OCI-LY7 (cell line): ENCODE measurements around the gene TMEM135.

Experiments
- CTCF ChIP-seq: fragments of 200-600 bp; sonication (generic); conservative IDR thresholded peaks from 2 replicates; pipeline ENCODE4 v1.5.1; 2014; ENCODE audit warnings: mild to moderate bottlenecking, antibody characterized with exemption, low read length, moderate library complexity, mixed read lengths
- EZH2phosphoT487 ChIP-seq: fragments of 200-600 bp; sonication (generic); IDR thresholded peaks from 2 replicates; pipeline ENCODE4 v1.6.1; 2018; ENCODE audit warnings: low read depth, borderline replicate concordance, mild to moderate bottlenecking, mixed run types, antibody characterized with exemption, low read length, moderate library complexity, mixed read lengths

DNA sequence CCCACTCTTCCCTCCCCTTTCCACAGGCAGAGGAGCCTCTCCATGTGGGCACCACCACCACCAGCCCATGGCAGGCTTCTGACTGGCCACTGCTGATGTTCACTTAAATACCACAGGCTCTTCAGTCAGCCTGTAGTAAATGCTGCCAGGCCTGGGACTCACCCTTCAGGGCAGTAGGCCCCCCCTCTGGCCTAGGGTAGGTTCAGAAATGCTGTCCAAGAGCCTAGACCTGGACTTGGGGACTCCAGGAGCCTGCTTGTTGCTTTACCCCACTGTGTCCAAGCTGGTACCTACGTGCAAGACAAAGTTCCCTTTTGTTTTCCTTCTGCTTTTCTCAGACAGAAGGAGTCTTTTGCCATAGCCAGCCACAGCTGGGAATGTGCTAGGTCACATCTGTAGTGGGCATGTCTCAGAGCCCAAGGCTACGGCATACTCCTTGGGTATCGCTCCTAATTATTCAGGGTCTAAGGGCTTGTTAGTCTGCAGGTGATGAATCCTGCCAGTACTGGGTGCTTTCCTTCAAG is 38.6 kb downstream of the TMEM135 start:
- TF ChIP-seq CTCF: no peak
- no peak for TF ChIP-seq EZH2phosphoT487
